Measurements from ENCODE around the gene FXYD7. TPM values are rescaled to one million over a fixed set of nuclear protein-coding genes. Genes with fewer than 3 reads are reported as not detected.

The FXYD7 gene
- total RNA-seq, 1 experiment from 2014 or later, result 0.90 TPM

- intact Hi-C loops (cut with micrococcal nuclease; ENCODE audit: unreplicated experiment), result no loop called here
- TF ChIP-seq CTCF (IDR thresholded peaks at IDR 0.05; ENCODE audit: unreplicated experiment), result no peak
- Mint-ChIP-seq H3K9me3 (ENCODE audit: low read depth, unreplicated experiment) (peaks cover 4% of the 10 kb centered on the region), H3K4me1 (ENCODE audit: low read depth, unreplicated experiment) (peaks cover 25% of the 10 kb centered on the region), H3K4me3 (ENCODE audit: low read depth, unreplicated experiment) (no peak overlapping the region), H3K27me3 (ENCODE audit: unreplicated experiment) (no peaks in the 10 kb centered on the region), H3K27ac (ENCODE audit: unreplicated experiment) (no peak overlapping the region), H3K36me3 (ENCODE audit: insufficient read depth, unreplicated experiment) (peaks cover 5% of the 10 kb centered on the region)
- CTCF ChIA-PET, result no interaction called here
- no TSS peak for BruUV-seq (replicated peaks)
- no peak for DNase-seq
These were observed 10.8 kb upstream of the FXYD7 start for GRCh38 chr19:35132254-35132653.

- Mint-ChIP-seq H3K27me3 (ENCODE audit: unreplicated experiment) (no peaks in the 10 kb centered on the region), H3K4me1 (ENCODE audit: low read depth, unreplicated experiment) (peaks cover 37% of the 10 kb centered on the region), H3K36me3 (ENCODE audit: insufficient read depth, unreplicated experiment) (peaks cover 8% of the 10 kb centered on the region), H3K9me3 (ENCODE audit: low read depth, unreplicated experiment) (peaks cover 4% of the 10 kb centered on the region), H3K27ac (ENCODE audit: unreplicated experiment) (no peak overlapping the region), H3K4me3 (ENCODE audit: low read depth, unreplicated experiment) (no peak overlapping the region)
- no TSS peak for BruUV-seq (replicated peaks)
- TF ChIP-seq CTCF (IDR thresholded peaks at IDR 0.05; ENCODE audit: unreplicated experiment), result no peak
- intact Hi-C loops (cut with micrococcal nuclease; ENCODE audit: unreplicated experiment), result loop anchor here (2.0 kb wide), 1 partner anchor 19 kb away; the partner anchor contains the start of gene FXYD3
- no peak for DNase-seq
- CTCF ChIA-PET, result interaction anchor here (1.2 to 2.3 kb wide), 2 partner anchors 19 to 67 kb away, joined by 4 to 13 read pairs; partner anchors contain the start of gene FXYD3
These were observed 9.2 kb upstream of the FXYD7 start for GRCh38 chr19:35133826-35134225.

GRCh38 chr19:35134601-35135242, 8.3 kb upstream of the FXYD7 start, which contains the start of gene LGI4:
LGI4 (minus strand) TSS chr19:35135059; CDS start chr19:35134680, 379 bp downstream.
- peak within 1 kb of the TSS; percentile 11 for H3K27ac Mint-ChIP-seq (ENCODE audit: unreplicated experiment)
- H3K4me3 Mint-ChIP-seq (ENCODE audit: low read depth, unreplicated experiment), result no peak within 1 kb of the TSS

GRCh38 chr19:35135389-35135909, 7.6 kb upstream of the FXYD7 start:
- no peak overlapping the region for H3K27ac Mint-ChIP-seq (ENCODE audit: unreplicated experiment)
- intact Hi-C loops (cut with micrococcal nuclease; ENCODE audit: unreplicated experiment), result loop anchor here (1.0 to 2.0 kb wide), 2 partner anchors 21 to 68 kb away; partner anchors contain the start of gene FXYD3
- H3K4me1 Mint-ChIP-seq (ENCODE audit: low read depth, unreplicated experiment), result peaks cover 27% of the 10 kb centered on the region
- peak; percentile 98 for TF ChIP-seq CTCF (IDR thresholded peaks at IDR 0.05; ENCODE audit: unreplicated experiment)
- peaks cover 10% of the 10 kb centered on the region for H3K36me3 Mint-ChIP-seq (ENCODE audit: insufficient read depth, unreplicated experiment)
- no peak overlapping the region for H3K4me3 Mint-ChIP-seq (ENCODE audit: low read depth, unreplicated experiment)
- CTCF ChIA-PET, result interaction anchor here (1.0 to 2.3 kb wide), 4 partner anchors 18 to 80 kb away, joined by 5 to 13 read pairs (median 8); partner anchors contain the start of gene FXYD3
- no TSS peak for BruUV-seq (replicated peaks)
- H3K9me3 Mint-ChIP-seq (ENCODE audit: low read depth, unreplicated experiment), result peaks cover 4% of the 10 kb centered on the region
- DNase-seq, result peak; percentile 89
- no peaks in the 10 kb centered on the region for H3K27me3 Mint-ChIP-seq (ENCODE audit: unreplicated experiment)

More at GRCh38 chr19:35134601-35135242, 8.3 kb upstream of the FXYD7 start, which contains the start of gene LGI4:
- Mint-ChIP-seq H3K27me3 (ENCODE audit: unreplicated experiment) (no peaks in the 10 kb centered on the region), H3K36me3 (ENCODE audit: insufficient read depth, unreplicated experiment) (peaks cover 10% of the 10 kb centered on the region), H3K9me3 (ENCODE audit: low read depth, unreplicated experiment) (peaks cover 4% of the 10 kb centered on the region), H3K4me1 (ENCODE audit: low read depth, unreplicated experiment) (peaks cover 35% of the 10 kb centered on the region)
- no peak for DNase-seq
- TF ChIP-seq CTCF (IDR thresholded peaks at IDR 0.05; ENCODE audit: unreplicated experiment), result no peak
- intact Hi-C loops (cut with micrococcal nuclease; ENCODE audit: unreplicated experiment), result loop anchor here (1.0 to 2.0 kb wide), 2 partner anchors 20 to 67 kb away; partner anchors contain the start of gene FXYD3
- BruUV-seq (replicated peaks), result no TSS peak
- CTCF ChIA-PET, result interaction anchor here (0.5 to 2.3 kb wide), 4 partner anchors 19 to 793 kb away, joined by 4 to 13 read pairs (median 7); partner anchors contain the start of gene FXYD3

All from Calu3 (cell line).